Osteocyte (in vitro differentiated cells): Measurements from ENCODE around the gene RPS6KA2. TPM values are rescaled to one million over a fixed set of nuclear protein-coding genes. Genes with fewer than 3 reads are reported as not detected.

Experiments used
- DNase-seq: peaks from one replicate; pipeline ENCODE4 v3.0.0; 2021; ENCODE audit warnings: mixed read lengths; ENCODE audit not compliant: unreplicated experiment; ENCODE audit errors: extremely low spot score
- H3K27ac Mint-ChIP-seq: one replicate; pipeline ENCODE4 v1.8.0; 2021; ENCODE audit warnings: mild to moderate bottlenecking, mixed read lengths; ENCODE audit not compliant: unreplicated experiment
- H3K27me3 Mint-ChIP-seq: one replicate; pipeline ENCODE4 v1.8.0; 2021; ENCODE audit warnings: mixed read lengths; ENCODE audit not compliant: unreplicated experiment
- H3K36me3 Mint-ChIP-seq: one replicate; pipeline ENCODE4 v1.8.0; 2021; ENCODE audit warnings: mixed read lengths; ENCODE audit not compliant: unreplicated experiment
- H3K4me1 Mint-ChIP-seq: one replicate; pipeline ENCODE4 v1.8.0; 2021; ENCODE audit warnings: mixed read lengths; ENCODE audit not compliant: unreplicated experiment
- H3K4me3 Mint-ChIP-seq: one replicate; pipeline ENCODE4 v1.8.0; 2021; ENCODE audit warnings: mild to moderate bottlenecking, moderate library complexity, mixed read lengths; ENCODE audit not compliant: unreplicated experiment
- H3K9me3 Mint-ChIP-seq: one replicate; pipeline ENCODE4 v1.8.0; 2021; ENCODE audit warnings: mixed read lengths; ENCODE audit not compliant: unreplicated experiment
- CTCF ChIP-seq: fragments of 200-600 bp; sonication (generic); IDR thresholded peaks from 2 replicates; pipeline ENCODE4 v1.5.0; 2021; ENCODE audit warnings: antibody characterized with exemption, mild to moderate bottlenecking, moderate library complexity
- total RNA-seq: library from RNA; stranded (reverse); gene quantifications from 2 replicates; pipeline ENCODE4 v1.2.1, GENCODE V29; 2021

Gene RPS6KA2
- total RNA-seq, 1 donor from 2014 or later, result 89.9 TPM

- no peak for DNase-seq
- no peaks in the 10 kb centered on the region for H3K27me3 Mint-ChIP-seq
- H3K9me3 Mint-ChIP-seq, result no peaks in the 10 kb centered on the region
- H3K4me1 Mint-ChIP-seq, result peaks cover 59% of the 10 kb centered on the region
- no peak overlapping the region for H3K4me3 Mint-ChIP-seq
- peaks cover 19% of the 10 kb centered on the region for H3K36me3 Mint-ChIP-seq
- TF ChIP-seq CTCF, result no peak
- no peak overlapping the region for H3K27ac Mint-ChIP-seq
These were observed 12.9 kb downstream of the RPS6KA2 start for GRCh38 chr6:166614171-166614583.

- peaks cover 13% of the 10 kb centered on the region for H3K36me3 Mint-ChIP-seq
- H3K27ac Mint-ChIP-seq, result no peak overlapping the region
- H3K9me3 Mint-ChIP-seq, result no peaks in the 10 kb centered on the region
- H3K27me3 Mint-ChIP-seq, result no peaks in the 10 kb centered on the region
- TF ChIP-seq CTCF, result no peak
- no peak for DNase-seq
- peaks cover 52% of the 10 kb centered on the region for H3K4me1 Mint-ChIP-seq
- H3K4me3 Mint-ChIP-seq, result no peak overlapping the region
These were observed 14.0 kb downstream of the RPS6KA2 start for GRCh38 chr6:166613027-166613426.

GRCh38 chr6:166612471-166612881 lies 14.6 kb downstream of the RPS6KA2 start:
- Mint-ChIP-seq H3K27me3 (no peaks in the 10 kb centered on the region), H3K27ac (peak overlapping the region; percentile 0), H3K9me3 (no peaks in the 10 kb centered on the region), H3K4me3 (no peak overlapping the region), H3K36me3 (peaks cover 13% of the 10 kb centered on the region), H3K4me1 (peaks cover 49% of the 10 kb centered on the region)
- no peak for TF ChIP-seq CTCF
- DNase-seq, result peak; percentile 65

- Mint-ChIP-seq H3K27me3 (no peaks in the 10 kb centered on the region), H3K27ac (no peak overlapping the region), H3K9me3 (no peaks in the 10 kb centered on the region), H3K36me3 (peaks cover 16% of the 10 kb centered on the region), H3K4me1 (peaks cover 40% of the 10 kb centered on the region), H3K4me3 (no peak overlapping the region)
- no peak for TF ChIP-seq CTCF
- peak; percentile 38 for DNase-seq
These were observed 15.4 kb downstream of the RPS6KA2 start for GRCh38 chr6:166611631-166612030.

GRCh38 chr6:166610069-166610468 lies 17.0 kb downstream of the RPS6KA2 start:
- Mint-ChIP-seq H3K27me3 (no peaks in the 10 kb centered on the region), H3K4me1 (peaks cover 27% of the 10 kb centered on the region), H3K9me3 (no peaks in the 10 kb centered on the region), H3K36me3 (peaks cover 13% of the 10 kb centered on the region), H3K27ac (no peak overlapping the region), H3K4me3 (no peak overlapping the region)
- DNase-seq, result peak; percentile 19
- no peak for TF ChIP-seq CTCF
